Measurements from ENCODE around the gene PHRF1.

PHRF1 gene

GRCh38 chr11:605286-606129 lies 29.2 kb downstream of the PHRF1 start:
- no peak for TF ChIP-seq CTCF (IDR thresholded peaks at IDR 0.05; ENCODE audit: insufficient read depth, missing control alignments)
- no peak for DNase-seq (ENCODE audit: insufficient read length, low spot score)
- FAIRE-seq, result no peak

- no peak for TF ChIP-seq CTCF (IDR thresholded peaks at IDR 0.05; ENCODE audit: insufficient read depth, missing control alignments)
- FAIRE-seq (no peak), DNase-seq (ENCODE audit: insufficient read length, low spot score) (no peak)
Measured at GRCh38 chr11:606245-606644, 30.0 kb downstream of the PHRF1 start.

DNA sequence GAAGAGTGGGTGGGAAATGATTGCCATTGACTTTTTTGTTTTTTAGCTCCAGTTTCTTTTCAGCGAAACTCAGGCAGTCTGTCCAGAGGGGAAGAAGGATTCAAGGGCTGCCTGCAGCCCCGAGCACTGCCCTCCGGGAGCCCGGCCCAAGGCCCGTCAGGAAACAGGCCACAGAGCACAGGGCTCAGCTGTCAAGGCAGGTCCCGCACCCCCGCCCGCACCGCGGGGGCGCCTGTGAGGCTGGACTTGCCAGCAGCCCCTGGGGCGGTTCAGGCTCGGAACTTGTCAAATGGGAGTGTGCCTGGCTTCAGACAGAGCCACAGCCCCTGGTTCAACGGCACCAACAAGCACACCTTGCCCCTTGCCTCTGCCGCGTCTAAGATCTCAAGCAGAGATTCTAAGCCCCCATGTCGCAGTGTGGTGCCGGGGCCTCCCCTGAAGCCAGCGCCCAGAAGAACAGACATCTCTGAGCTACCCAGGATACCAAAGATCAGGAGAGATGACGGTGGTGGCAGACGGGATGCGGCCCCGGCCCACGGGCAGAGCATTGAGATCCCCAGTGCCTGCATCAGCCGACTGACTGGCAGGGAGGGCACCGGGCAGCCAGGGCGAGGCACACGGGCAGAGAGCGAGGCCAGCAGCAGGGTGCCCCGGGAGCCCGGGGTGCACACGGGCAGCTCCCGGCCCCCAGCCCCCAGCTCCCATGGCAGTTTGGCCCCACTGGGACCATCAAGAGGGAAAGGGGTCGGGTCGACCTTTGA lies 30.9 kb downstream of the PHRF1 start:
- FAIRE-seq (no peak), DNase-seq (ENCODE audit: insufficient read length, low spot score) (no peak)
- TF ChIP-seq CTCF (IDR thresholded peaks at IDR 0.05; ENCODE audit: insufficient read depth, missing control alignments), result no peak

DNA sequence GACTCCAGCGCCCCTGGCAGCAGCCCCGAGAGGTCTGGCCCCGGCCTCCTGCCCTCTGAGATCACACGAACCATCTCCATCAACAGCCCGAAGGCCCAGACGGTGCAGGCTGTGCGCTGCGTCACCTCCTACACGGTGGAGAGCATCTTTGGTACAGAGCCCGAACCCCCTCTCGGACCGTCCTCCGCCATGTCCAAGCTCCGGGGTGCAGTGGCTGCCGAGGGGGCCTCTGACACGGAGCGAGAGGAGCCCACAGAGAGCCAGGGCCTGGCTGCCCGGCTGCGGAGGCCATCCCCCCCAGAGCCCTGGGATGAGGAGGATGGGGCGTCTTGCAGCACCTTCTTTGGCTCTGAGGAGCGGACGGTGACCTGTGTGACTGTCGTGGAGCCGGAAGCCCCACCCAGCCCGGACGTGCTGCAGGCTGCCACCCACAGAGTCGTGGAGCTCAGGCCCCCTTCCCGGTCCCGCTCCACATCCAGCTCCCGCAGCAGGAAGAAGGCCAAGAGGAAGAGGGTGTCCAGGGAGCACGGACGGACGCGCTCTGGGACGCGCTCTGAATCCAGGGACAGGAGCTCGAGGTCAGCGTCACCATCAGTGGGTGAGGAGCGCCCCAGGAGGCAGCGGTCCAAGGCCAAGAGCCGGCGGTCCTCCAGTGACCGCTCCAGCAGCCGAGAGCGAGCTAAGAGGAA lies 31.8 kb downstream of the PHRF1 start:
- DNase-seq (ENCODE audit: insufficient read length, low spot score), result no peak
- no peak for TF ChIP-seq CTCF (IDR thresholded peaks at IDR 0.05; ENCODE audit: insufficient read depth, missing control alignments)
- FAIRE-seq, result no peak

DNA sequence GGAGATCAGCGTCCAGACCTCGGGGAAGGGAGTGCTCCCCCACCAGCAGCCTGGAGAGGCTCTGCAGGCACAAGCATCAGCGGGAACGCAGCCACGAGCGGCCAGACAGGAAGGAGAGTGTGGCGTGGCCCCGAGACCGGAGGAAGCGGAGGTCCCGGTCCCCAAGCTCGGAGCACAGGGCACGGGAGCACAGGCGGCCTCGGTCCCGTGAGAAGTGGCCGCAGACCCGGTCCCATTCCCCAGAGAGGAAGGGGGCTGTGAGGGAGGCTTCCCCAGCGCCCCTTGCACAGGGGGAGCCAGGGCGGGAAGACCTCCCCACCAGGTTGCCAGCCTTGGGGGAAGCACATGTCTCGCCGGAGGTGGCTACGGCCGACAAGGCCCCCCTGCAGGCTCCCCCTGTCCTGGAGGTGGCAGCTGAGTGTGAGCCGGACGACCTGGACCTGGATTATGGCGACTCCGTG lies 32.6 kb downstream of the PHRF1 start:
- no peak for FAIRE-seq
- no peak for TF ChIP-seq CTCF (IDR thresholded peaks at IDR 0.05; ENCODE audit: insufficient read depth, missing control alignments)

DNA sequence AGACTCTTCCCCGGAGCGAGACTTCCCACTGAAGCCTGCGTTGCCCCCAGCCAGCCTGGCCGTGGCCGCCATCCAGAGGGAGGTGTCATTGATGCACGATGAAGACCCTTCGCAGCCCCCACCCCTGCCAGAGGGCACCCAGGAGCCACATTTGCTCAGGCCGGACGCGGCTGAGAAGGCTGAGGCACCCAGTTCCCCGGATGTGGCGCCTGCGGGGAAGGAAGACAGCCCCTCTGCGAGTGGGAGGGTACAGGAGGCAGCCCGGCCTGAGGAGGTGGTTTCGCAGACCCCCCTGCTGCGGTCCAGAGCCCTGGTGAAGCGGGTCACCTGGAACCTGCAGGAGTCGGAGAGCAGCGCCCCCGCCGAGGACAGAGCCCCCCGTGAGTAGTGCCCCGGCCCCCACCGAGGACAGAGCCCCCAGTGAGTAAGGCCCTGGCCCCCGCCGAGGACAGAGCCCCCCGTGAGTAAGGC lies 33.1 kb downstream of the PHRF1 start:
- FAIRE-seq, result no peak
- TF ChIP-seq CTCF (IDR thresholded peaks at IDR 0.05; ENCODE audit: insufficient read depth, missing control alignments), result no peak

More for the DNA sequence above, 32.6 kb downstream of the PHRF1 start:
- DNase-seq (ENCODE audit: insufficient read length, low spot score), result no peak

More for the DNA sequence above, 33.1 kb downstream of the PHRF1 start:
- DNase-seq (ENCODE audit: insufficient read length, low spot score), result no peak

Measured in D721Med (cell line).